HL-60 (cell line): ENCODE results near the gene R3HCC1L.

Source experiments
- GABPA ChIP-seq: IDR thresholded peaks from 2 replicates; pipeline ENCODE4 v1.6.1; 2012; ENCODE audit warnings: low read depth
- POLR2AphosphoS5 ChIP-seq: IDR thresholded peaks from 2 replicates; pipeline ENCODE4 v1.6.1; 2012; ENCODE audit warnings: low read depth
- TF ChIP-seq, protein P1 (sequence below): IDR thresholded peaks from one replicate; pipeline ENCODE4 v1.5.1; 2011; ENCODE audit warnings: low read length, control low read depth, inconsistent platforms; ENCODE audit not compliant: insufficient read depth

DNA sequence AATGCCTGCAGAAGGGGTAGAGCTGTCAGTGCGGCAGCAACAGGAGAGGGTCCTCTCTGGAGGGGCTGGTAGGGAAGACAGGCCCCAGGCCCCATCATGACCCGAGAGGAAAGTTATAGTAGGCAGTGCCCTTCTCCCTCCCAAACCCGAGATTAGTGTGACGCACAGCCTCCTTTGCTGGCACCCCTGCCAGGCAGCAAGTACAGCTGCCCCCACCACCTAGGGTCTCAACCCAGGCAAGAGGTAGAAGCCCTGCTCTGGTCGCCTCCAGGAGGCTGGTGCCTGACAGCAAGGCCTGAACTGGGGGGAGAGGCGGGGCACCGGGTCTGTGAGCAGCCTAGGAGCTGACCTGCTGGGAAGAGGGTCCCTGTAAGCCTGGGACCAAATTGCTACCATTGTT lies 118.0 kb downstream of the R3HCC1L start:
- TF ChIP-seq, protein P1, sequence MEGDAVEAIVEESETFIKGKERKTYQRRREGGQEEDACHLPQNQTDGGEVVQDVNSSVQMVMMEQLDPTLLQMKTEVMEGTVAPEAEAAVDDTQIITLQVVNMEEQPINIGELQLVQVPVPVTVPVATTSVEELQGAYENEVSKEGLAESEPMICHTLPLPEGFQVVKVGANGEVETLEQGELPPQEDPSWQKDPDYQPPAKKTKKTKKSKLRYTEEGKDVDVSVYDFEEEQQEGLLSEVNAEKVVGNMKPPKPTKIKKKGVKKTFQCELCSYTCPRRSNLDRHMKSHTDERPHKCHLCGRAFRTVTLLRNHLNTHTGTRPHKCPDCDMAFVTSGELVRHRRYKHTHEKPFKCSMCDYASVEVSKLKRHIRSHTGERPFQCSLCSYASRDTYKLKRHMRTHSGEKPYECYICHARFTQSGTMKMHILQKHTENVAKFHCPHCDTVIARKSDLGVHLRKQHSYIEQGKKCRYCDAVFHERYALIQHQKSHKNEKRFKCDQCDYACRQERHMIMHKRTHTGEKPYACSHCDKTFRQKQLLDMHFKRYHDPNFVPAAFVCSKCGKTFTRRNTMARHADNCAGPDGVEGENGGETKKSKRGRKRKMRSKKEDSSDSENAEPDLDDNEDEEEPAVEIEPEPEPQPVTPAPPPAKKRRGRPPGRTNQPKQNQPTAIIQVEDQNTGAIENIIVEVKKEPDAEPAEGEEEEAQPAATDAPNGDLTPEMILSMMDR = no peak
- no peak for TF ChIP-seq POLR2AphosphoS5
- TF ChIP-seq GABPA = no peak
